GM18517 (cell line): ENCODE data around the gene PLAC1.

Experiments used
- ATAC-seq: cut with Tn5 transposase; IDR thresholded peaks from one replicate; pipeline ENCODE4 v1.9.1; 2021; ENCODE audit warnings: mild to moderate bottlenecking, moderate library complexity; ENCODE audit not compliant: unreplicated experiment

PLAC1 gene

DNA sequence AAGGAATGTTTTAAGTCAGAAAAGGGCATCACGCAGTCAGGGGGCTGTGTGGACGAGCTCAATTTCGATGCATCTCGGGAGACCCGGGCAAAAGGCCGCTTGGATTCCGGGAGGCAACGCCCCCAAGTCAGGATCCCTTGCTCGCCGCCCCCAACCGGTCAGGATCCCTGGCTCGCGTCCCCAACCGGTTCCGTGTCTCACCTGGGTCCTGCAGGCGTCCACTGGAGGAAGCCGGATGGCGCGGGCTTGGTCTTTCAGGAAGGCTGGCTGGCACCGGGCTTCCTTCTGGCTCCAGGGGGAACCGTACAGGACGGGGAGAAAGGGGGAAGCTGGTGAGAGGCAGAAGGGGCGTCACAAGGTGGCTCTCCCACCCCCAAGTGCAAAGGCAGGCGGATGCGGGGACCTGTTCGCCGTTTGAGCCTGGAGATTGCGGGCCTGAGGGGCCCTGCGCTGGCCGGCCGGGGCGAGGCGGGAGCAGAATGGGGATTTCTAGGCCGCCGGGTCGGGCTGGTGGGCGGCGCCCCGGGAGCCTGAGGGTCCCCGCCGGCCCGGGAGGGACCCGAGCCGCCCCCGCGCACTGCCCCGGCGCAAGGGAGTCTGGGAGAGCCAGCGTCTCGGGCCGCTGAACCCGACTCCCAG, 113.6 kb downstream of the PLAC1 start:
- ATAC-seq, result no peak

DNA sequence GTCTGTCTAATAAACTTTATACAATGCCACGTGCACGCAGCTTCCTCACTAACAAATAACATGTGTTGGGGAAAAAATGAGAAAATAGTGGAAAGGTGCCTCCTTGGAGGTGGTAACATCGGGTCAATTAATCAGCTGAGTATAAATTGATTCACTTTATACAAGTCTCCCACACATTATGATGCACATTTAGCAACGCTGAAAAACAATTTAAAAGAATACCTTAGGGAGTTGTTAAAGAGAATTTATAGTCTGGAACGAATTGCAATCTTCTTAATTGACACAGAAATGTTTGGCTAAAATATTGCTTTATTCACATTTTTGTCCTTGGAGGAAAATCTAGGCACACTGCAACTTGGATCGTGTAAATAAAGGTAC, 114.1 kb downstream of the PLAC1 start:
- no peak for ATAC-seq

DNA sequence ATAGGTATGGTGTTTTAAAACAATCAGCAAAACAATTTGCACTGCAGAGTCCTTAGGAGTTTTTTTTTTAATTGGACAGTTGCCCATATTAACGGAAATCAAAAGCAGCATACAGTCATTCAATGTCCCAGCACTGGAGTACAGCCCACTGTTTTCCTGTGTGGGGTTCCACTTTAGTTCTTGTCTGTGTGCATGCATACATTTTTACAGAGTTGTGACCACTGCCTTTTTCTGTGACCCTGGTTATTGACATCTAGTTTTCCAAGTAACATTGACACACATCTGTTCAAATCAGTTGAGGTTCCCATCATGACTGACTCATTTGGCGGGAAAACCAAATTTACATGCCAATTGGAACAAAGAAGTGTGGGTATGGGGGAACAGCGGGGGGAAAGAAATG, 115.0 kb downstream of the PLAC1 start:
- ATAC-seq, result no peak

- ATAC-seq, result no peak
These were observed 115.8 kb downstream of the PLAC1 start for GRCh38 chrX:134542485-134542884.

DNA sequence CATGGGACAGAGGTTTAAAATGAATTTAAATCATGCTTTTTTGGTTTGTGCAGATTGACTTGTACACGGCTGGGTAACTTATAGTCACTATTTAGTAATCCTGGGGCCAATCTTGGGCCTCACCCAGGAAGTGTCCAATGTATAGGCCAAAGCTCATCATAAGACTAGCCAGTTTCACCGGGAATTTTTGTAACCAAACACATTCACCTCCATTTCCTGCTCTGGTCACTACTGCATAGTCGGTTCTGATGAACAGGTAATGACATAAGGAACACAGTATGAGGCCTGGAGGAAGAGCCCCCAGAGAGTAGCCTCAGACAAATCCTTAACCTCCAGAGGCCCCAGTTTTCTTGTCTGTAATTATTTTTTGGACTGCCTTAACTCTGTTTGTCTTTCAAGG, 116.4 kb downstream of the PLAC1 start:
- no peak for ATAC-seq

- ATAC-seq, result no peak
These were observed 120.0 kb downstream of the PLAC1 start for GRCh38 chrX:134538316-134538715.

DNA sequence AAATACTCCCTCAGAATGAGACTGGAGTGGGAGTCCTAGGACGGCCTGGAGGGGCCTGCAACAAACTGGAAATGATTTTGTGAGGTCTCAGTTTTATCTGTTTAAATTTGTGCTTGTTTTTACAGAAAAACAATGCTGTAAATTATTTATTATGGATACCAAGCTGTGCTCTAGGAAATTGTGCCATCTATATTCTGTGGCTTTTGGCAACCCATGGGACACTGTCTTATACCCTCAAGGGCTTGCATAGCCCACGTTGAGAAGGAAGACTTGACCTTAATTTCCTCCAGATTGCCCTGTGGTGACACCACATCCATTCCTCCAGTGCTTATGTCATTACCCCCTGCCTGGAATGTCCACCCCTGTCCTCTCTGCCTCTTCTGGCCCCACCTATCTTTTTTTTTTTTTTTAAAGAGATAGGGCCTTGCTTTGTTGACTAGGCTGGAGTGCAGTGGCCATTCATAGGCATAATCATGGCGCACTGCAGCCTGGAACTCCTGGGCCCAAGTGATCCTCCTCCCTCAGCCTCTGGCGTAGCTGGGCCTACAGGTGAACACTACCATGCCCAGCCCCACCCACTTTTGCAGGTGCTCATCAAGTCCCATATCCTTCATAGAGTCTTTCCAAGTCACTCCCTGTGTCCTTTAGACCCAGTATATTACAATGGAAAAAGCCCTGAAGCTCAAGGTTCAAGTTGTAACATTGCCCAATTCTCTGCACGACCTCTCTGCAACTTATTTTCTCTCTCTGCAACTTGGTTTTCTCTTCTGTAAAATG, 120.9 kb downstream of the PLAC1 start:
- no peak for ATAC-seq

GRCh38 chrX:134533952-134534351, 124.3 kb downstream of the PLAC1 start:
- no peak for ATAC-seq

GRCh38 chrX:134533352-134533751, 124.9 kb downstream of the PLAC1 start:
- ATAC-seq, result no peak

DNA sequence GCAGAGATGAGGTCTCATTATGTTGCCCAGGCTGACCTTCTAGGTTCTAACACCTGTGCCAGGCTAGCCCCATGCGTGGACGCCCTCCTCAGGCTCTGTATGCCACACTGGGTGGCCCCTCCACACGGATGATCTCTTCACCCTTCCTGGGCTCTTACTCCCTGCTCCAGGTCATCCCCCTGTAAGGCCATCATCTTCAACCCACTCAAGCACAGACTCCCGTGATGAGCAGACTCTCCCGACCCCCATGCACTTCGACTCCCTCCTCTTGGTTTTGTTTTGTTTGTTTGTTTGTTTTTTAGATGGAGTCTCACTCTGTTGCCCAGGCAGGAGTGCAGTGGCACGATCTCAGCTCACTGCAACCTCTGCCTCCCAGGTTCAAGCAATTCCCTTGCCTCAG, 127.4 kb downstream of the PLAC1 start:
- no peak for ATAC-seq

- ATAC-seq, result no peak
These were observed 128.8 kb downstream of the PLAC1 start for GRCh38 chrX:134529481-134529880.

GRCh38 chrX:134528960-134529359, 129.3 kb downstream of the PLAC1 start:
- ATAC-seq, result no peak

DNA sequence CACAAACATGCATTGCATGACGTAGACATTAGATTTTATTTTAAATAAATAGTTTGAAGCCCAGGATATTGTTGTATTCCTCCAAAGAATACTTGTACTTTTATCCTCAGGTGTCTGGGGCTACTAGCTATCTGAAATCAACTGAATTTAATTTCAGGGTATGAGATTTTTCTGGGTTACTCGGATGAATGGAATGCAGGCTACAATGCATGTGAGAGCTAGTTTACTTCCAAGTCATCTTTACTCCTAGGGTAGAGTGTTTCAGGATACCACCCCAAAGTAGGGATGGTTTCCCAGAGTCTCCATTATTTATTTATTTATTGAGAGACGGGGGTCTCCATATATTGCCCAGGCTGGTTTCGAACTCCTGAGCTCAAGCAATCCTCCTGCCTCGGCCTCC, 131.9 kb downstream of the PLAC1 start:
- ATAC-seq, result no peak

GRCh38 chrX:134525086-134525792, 133.0 kb downstream of the PLAC1 start:
- no peak for ATAC-seq

DNA sequence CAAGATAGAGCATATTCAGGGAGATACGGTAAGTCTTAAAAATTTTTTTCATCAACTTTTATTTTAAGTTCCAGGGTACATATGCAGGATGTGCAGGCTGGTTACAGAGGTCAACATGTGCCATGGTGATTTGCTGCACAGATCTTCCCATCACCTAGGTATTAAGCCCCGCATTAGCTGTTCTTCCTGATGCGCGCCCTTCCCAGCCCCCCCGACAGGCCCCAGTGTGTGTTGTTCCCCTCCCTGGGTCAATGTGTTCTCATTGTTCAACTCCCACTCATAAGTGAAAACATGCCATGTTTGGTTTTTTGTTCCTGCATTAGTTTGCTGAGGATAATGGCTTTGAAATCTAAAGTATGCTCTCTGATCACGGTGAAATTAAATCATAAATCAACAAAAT, 134.1 kb downstream of the PLAC1 start:
- no peak for ATAC-seq

DNA sequence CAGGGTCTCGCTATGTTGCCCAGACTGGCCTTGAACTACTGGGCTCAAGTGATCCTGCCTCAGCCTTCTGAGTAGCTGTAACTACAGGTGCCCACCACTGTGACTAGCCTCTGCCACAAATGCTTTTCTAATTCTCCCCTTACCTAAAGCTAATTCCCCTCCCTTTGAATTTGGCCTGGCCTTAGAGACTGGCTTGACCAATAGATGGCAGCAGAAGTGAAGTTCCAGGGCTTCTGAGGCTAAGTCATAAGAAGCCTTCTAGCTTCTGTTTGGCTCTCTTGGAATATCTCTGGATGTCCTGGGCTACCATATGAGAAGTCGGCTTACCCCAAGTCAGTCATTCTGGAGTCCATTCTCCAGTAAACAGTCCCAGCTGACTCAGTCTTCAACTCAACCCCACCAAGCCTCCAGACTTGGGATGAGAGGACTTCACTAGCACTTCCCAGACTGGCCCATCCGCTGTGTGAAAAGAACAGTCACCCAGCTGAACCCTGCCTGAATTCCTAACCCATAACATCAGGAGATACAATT, 137.3 kb downstream of the PLAC1 start:
- ATAC-seq, result no peak
